Breast epithelium (tissue), 4 donors: Measurements from ENCODE around the gene TNS1. TPM values are rescaled to one million over a fixed set of nuclear protein-coding genes. Genes with fewer than 3 reads are reported as not detected.

Source experiments
- DNase-seq, 2 donors: peaks; one replicate each; pipeline ENCODE4 v3.0.0-alpha.2; 2019; ENCODE audit warnings: low spot score in 2 of 2
- H3K27ac ChIP-seq, 2 donors: fragments of 200-600 bp; sonication (generic) in 1 of 2; one replicate each; pipeline ENCODE4 v1.5.1; 2016 to 2019; ENCODE audit warnings: mild to moderate bottlenecking in 1 of 2
- H3K27me3 ChIP-seq, 2 donors: fragments of 200-600 bp; sonication (generic) in 1 of 2; one replicate each; pipeline versions ENCODE4 v1.5.1 to v1.6.0; 2017 to 2019; ENCODE audit warnings: control low read depth in 1 of 2, mild to moderate bottlenecking in 1 of 2
- H3K36me3 ChIP-seq: fragments of 200-600 bp; one replicate; pipeline ENCODE4 v1.5.1; 2019
- H3K4me1 ChIP-seq, 2 donors: fragments of 200-600 bp; sonication (generic); one replicate each; pipeline ENCODE4 v1.5.1; 2016 to 2019; ENCODE audit warnings: control low read depth in 1 of 2
- H3K4me3 ChIP-seq, 3 donors: fragments of 200-600 bp; sonication (generic); 1 replicate in 2 of 3; 2 replicates in 1 of 3; pipeline ENCODE4 v1.5.1; 2016 to 2019; ENCODE audit warnings: mild to moderate bottlenecking in 3 of 3, moderate library complexity in 2 of 3
- H3K9me3 ChIP-seq, 2 donors: fragments of 200-600 bp; sonication (generic) in 1 of 2; one replicate each; pipeline ENCODE4 v1.5.1; 2016 to 2019; ENCODE audit warnings: control low read depth in 1 of 2
- CTCF ChIP-seq, 3 donors: fragments of 450-650 bp; IDR thresholded peaks; one replicate each; pipeline ENCODE4 v1.5.1; 2016 to 2017; ENCODE audit warnings: antibody characterized with exemption in 3 of 3, mild to moderate bottlenecking in 3 of 3, moderate library complexity in 3 of 3
- POLR2A ChIP-seq: fragments of 450-650 bp; IDR thresholded peaks from one replicate; pipeline ENCODE4 v1.6.1; 2016; ENCODE audit warnings: antibody characterized with exemption, mild to moderate bottlenecking, moderate library complexity
- POLR2AphosphoS5 ChIP-seq, 3 donors: sonication (generic); formaldehyde crosslinking; IDR thresholded peaks; one replicate each; pipeline ENCODE4 v1.6.1; 2017; ENCODE audit warnings: antibody characterized with exemption in 3 of 3
- intact Hi-C: fragments of 100-400 bp; cut with DNase I; formaldehyde crosslinking; loops from one replicate; pipeline ENCODE4 v1.15.1; 2023; ENCODE audit warnings: low total_unique reads
- total RNA-seq, 3 donors: library from RNA; depleted of rRNA; stranded (reverse); fragments of >200 nt; gene quantifications; one replicate each; pipeline ENCODE4 v1.1.0, GENCODE V29; 2016

Gene TNS1
- total RNA-seq, 3 donors from 2014 or later = 141 to 577 (median 154) TPM

- H3K36me3 ChIP-seq = no peaks in the 10 kb centered on the region
- no peak overlapping the region for H3K4me3 ChIP-seq
- intact Hi-C loops = no loop called here
- no peaks in the 10 kb centered on the region for H3K9me3 ChIP-seq
- DNase-seq = no peak
- peaks cover 0 to 6% of the 10 kb centered on the region in 2 donors for H3K4me1 ChIP-seq
- peak overlapping the region; percentile 88 to 94 for H3K27ac ChIP-seq
- TF ChIP-seq CTCF (IDR thresholded peaks at IDR 0.05) (no peak), POLR2A (no peak), POLR2AphosphoS5 (IDR thresholded peaks at IDR 0.05) (no peak)
- no peaks in the 10 kb centered on the region for H3K27me3 ChIP-seq
Observed at GRCh38 chr2:217840522-217840921, 162.3 kb downstream of the TNS1 start.

- H3K27ac ChIP-seq = peak overlapping the region; percentile 88 to 94
- H3K36me3 ChIP-seq = no peaks in the 10 kb centered on the region
- H3K9me3 ChIP-seq = no peaks in the 10 kb centered on the region
- no peaks in the 10 kb centered on the region for H3K27me3 ChIP-seq
- TF ChIP-seq POLR2AphosphoS5 (IDR thresholded peaks at IDR 0.05) (no peak), POLR2A (no peak), CTCF (IDR thresholded peaks at IDR 0.05) (no peak)
- H3K4me1 ChIP-seq = peaks cover 0 to 6% of the 10 kb centered on the region in 2 donors
- no peak overlapping the region for H3K4me3 ChIP-seq
- intact Hi-C loops = no loop called here
- DNase-seq = no peak
Observed at GRCh38 chr2:217839750-217840107, 163.1 kb downstream of the TNS1 start.

- Histone ChIP-seq H3K4me1 (peaks cover 0 to 6% of the 10 kb centered on the region in 2 donors), H3K27me3 (no peaks in the 10 kb centered on the region), H3K4me3 (no peak overlapping the region), H3K36me3 (no peaks in the 10 kb centered on the region), H3K9me3 (no peaks in the 10 kb centered on the region), H3K27ac (peak overlapping the region; percentile 88 to 94)
- intact Hi-C loops = no loop called here
- TF ChIP-seq CTCF (IDR thresholded peaks at IDR 0.05) = no peak
- TF ChIP-seq POLR2AphosphoS5 (IDR thresholded peaks at IDR 0.05) = no peak
- TF ChIP-seq POLR2A = no peak
- DNase-seq = no peak
Observed at GRCh38 chr2:217839073-217839749, 163.6 kb downstream of the TNS1 start.

- TF ChIP-seq POLR2AphosphoS5 (IDR thresholded peaks at IDR 0.05) = peak in 2 of 3 donors; percentile 29 to 54
- TF ChIP-seq POLR2A = no peak
- H3K4me3 ChIP-seq = no peak overlapping the region
- no peaks in the 10 kb centered on the region for H3K36me3 ChIP-seq
- H3K27me3 ChIP-seq = no peaks in the 10 kb centered on the region
- DNase-seq = peak in 1 of 2 donors; percentile 87
- H3K4me1 ChIP-seq = peaks cover 0 to 6% of the 10 kb centered on the region in 2 donors
- intact Hi-C loops = no loop called here
- no peaks in the 10 kb centered on the region for H3K9me3 ChIP-seq
- H3K27ac ChIP-seq = peak overlapping the region; percentile 88 to 94
Observed at GRCh38 chr2:217838409-217838831, 164.4 kb downstream of the TNS1 start.

- intact Hi-C loops = no loop called here
- no peak for DNase-seq
- Histone ChIP-seq H3K9me3 (no peaks in the 10 kb centered on the region), H3K27me3 (no peaks in the 10 kb centered on the region), H3K27ac (peak overlapping the region; percentile 88 to 94), H3K4me1 (peaks cover 0 to 8% of the 10 kb centered on the region in 2 donors), H3K36me3 (no peaks in the 10 kb centered on the region), H3K4me3 (no peak overlapping the region)
- TF ChIP-seq POLR2AphosphoS5 (IDR thresholded peaks at IDR 0.05) = no peak
- TF ChIP-seq POLR2A = no peak
- TF ChIP-seq CTCF (IDR thresholded peaks at IDR 0.05) = no peak
Observed at GRCh38 chr2:217837530-217837929, 165.3 kb downstream of the TNS1 start.
